Neural progenitor cell (in vitro differentiated cells): ENCODE data around the gene NHLRC4. TPM values are rescaled to one million over a fixed set of nuclear protein-coding genes. Genes with fewer than 3 reads are reported as not detected.

Source experiments
- DNase-seq: peaks from one replicate; pipeline ENCODE4 v3.0.0-alpha.2; 2016; ENCODE audit warnings: low spot score
- H2AFZ ChIP-seq: fragments of 200-600 bp; sonication (generic); replicated peaks from 2 replicates; pipeline ENCODE4 v1.6.1; 2016; ENCODE audit warnings: antibody characterized with exemption
- H3F3A ChIP-seq: fragments of 200-600 bp; sonication (generic); 2 replicates; pipeline ENCODE4 v1.6.1; 2016; ENCODE audit warnings: antibody characterized with exemption, low read depth
- H3K27ac ChIP-seq: fragments of 200-600 bp; sonication (generic); 2 replicates; pipeline ENCODE4 v1.5.1; 2016; ENCODE audit warnings: mild to moderate bottlenecking
- H3K27me3 ChIP-seq: fragments of 200-600 bp; sonication (generic); 2 replicates; pipeline ENCODE4 v1.6.1; 2016; ENCODE audit warnings: mild to moderate bottlenecking, moderate library complexity
- H3K36me3 ChIP-seq: fragments of 200-600 bp; sonication (generic); 2 replicates; pipeline ENCODE4 v1.5.1; 2016
- H3K4me1 ChIP-seq: fragments of 200-600 bp; sonication (generic); 2 replicates; pipeline ENCODE4 v1.6.1; 2016; ENCODE audit warnings: mixed run types
- H3K4me2 ChIP-seq: fragments of 200-600 bp; sonication (generic); 2 replicates; pipeline ENCODE4 v1.6.1; 2016
- H3K4me3 ChIP-seq: fragments of 200-600 bp; sonication (generic); 2 replicates; pipeline ENCODE4 v1.5.1; 2016
- H3K79me2 ChIP-seq: fragments of 200-600 bp; sonication (generic); 2 replicates; pipeline ENCODE4 v1.6.1; 2016; ENCODE audit warnings: low read depth
- H3K9ac ChIP-seq: fragments of 200-600 bp; sonication (generic); 2 replicates; pipeline ENCODE4 v1.6.1; 2016
- H3K9me3 ChIP-seq: fragments of 200-600 bp; sonication (generic); 2 replicates; pipeline ENCODE4 v1.5.1; 2016; ENCODE audit warnings: low read depth
- H4K20me1 ChIP-seq: fragments of 200-600 bp; sonication (generic); 2 replicates; pipeline ENCODE4 v1.6.1; 2016; ENCODE audit warnings: low read depth
- H3K27ac Mint-ChIP-seq: 3 replicates; pipeline ENCODE4 v1.8.0; 2021; ENCODE audit warnings: mixed read lengths
- H3K27me3 Mint-ChIP-seq: 2 replicates; pipeline ENCODE4 v1.8.0; 2022; ENCODE audit warnings: low read depth, mild to moderate bottlenecking, inconsistent platforms, moderate library complexity, mixed read lengths; ENCODE audit not compliant: insufficient read depth
- H3K36me3 Mint-ChIP-seq: 3 replicates; pipeline ENCODE4 v1.8.0; 2021; ENCODE audit warnings: mixed read lengths
- H3K4me1 Mint-ChIP-seq: 3 replicates; pipeline ENCODE4 v1.8.0; 2021; ENCODE audit warnings: mixed read lengths
- H3K4me3 Mint-ChIP-seq: 3 replicates; pipeline ENCODE4 v1.8.0; 2021; ENCODE audit warnings: mild to moderate bottlenecking, moderate library complexity, mixed read lengths
- H3K9me3 Mint-ChIP-seq: 3 replicates; pipeline ENCODE4 v1.8.0; 2020; ENCODE audit warnings: mixed read lengths
- CTCF ChIP-seq: fragments of 200-600 bp; sonication (generic); IDR thresholded peaks from 2 replicates; pipeline ENCODE4 v1.5.1; 2017; ENCODE audit warnings: antibody characterized with exemption, mild to moderate bottlenecking
- EZH2 ChIP-seq: fragments of 200-600 bp; sonication (generic); IDR thresholded peaks from 2 replicates; pipeline ENCODE4 v1.6.1; 2017; ENCODE audit warnings: antibody characterized with exemption, mild to moderate bottlenecking, moderate library complexity
- EZH2phosphoT487 ChIP-seq: fragments of 200-600 bp; sonication (generic); IDR thresholded peaks from 2 replicates; pipeline ENCODE4 v1.6.1; 2017; ENCODE audit warnings: antibody characterized with exemption
- total RNA-seq: library from RNA; depleted of rRNA; stranded (reverse); fragments of >200 nt; gene quantifications from 2 replicates; pipeline ENCODE4 v1.2.3, GENCODE V29; 2015; ENCODE audit warnings: low replicate concordance

NHLRC4 gene
- total RNA-seq, 1 donor from 2014 or later: not detected

GRCh38 chr16:598823-599739 lies 32.3 kb downstream of the NHLRC4 start:
- H3K27me3 ChIP-seq: no peaks in the 10 kb centered on the region
- peaks cover 6% of the 10 kb centered on the region for H3K4me1 Mint-ChIP-seq
- H3K79me2 ChIP-seq: no peaks in the 10 kb centered on the region
- H3K27me3 Mint-ChIP-seq: peaks cover 2% of the 10 kb centered on the region
- peaks cover 26% of the 10 kb centered on the region for H4K20me1 ChIP-seq
- no peaks in the 10 kb centered on the region for H3F3A ChIP-seq
- no peak overlapping the region for H3K4me2 ChIP-seq
- H3K36me3 Mint-ChIP-seq: peaks cover 31% of the 10 kb centered on the region
- H3K9me3 ChIP-seq: no peaks in the 10 kb centered on the region
- H3K27ac ChIP-seq: no peak overlapping the region
- no peak overlapping the region for H3K4me3 Mint-ChIP-seq
- DNase-seq: no peak
- no peak overlapping the region for H3K27ac Mint-ChIP-seq
- no peak overlapping the region for H2AFZ ChIP-seq
- no peak overlapping the region for H3K4me3 ChIP-seq
- TF ChIP-seq EZH2phosphoT487 (no peak), CTCF (no peak), EZH2 (no peak)
- no peaks in the 10 kb centered on the region for H3K4me1 ChIP-seq
- no peak overlapping the region for H3K9ac ChIP-seq
- H3K9me3 Mint-ChIP-seq: peaks cover 6% of the 10 kb centered on the region
- no peaks in the 10 kb centered on the region for H3K36me3 ChIP-seq

GRCh38 chr16:600781-601180 lies 34.0 kb downstream of the NHLRC4 start:
- H3K36me3 ChIP-seq: no peaks in the 10 kb centered on the region
- H3K4me3 Mint-ChIP-seq: no peak overlapping the region
- H3K4me1 ChIP-seq: no peaks in the 10 kb centered on the region
- peaks cover 2% of the 10 kb centered on the region for H3K27me3 Mint-ChIP-seq
- no peak overlapping the region for H2AFZ ChIP-seq
- peaks cover 37% of the 10 kb centered on the region for H3K36me3 Mint-ChIP-seq
- no peak overlapping the region for H3K4me2 ChIP-seq
- TF ChIP-seq CTCF (peak; percentile 47), EZH2phosphoT487 (no peak)
- peak overlapping the region; percentile 13 for H3K27ac ChIP-seq
- H3K79me2 ChIP-seq: peaks cover 16% of the 10 kb centered on the region
- peak; percentile 50 for DNase-seq
- H3K27ac Mint-ChIP-seq: no peak overlapping the region
- peaks cover 11% of the 10 kb centered on the region for H4K20me1 ChIP-seq
- peaks cover 21% of the 10 kb centered on the region for H3K9me3 Mint-ChIP-seq
- no peaks in the 10 kb centered on the region for H3F3A ChIP-seq
- H3K9me3 ChIP-seq: peaks cover 3% of the 10 kb centered on the region
- H3K27me3 ChIP-seq: no peaks in the 10 kb centered on the region
- H3K4me1 Mint-ChIP-seq: peaks cover 3% of the 10 kb centered on the region
- no peak overlapping the region for H3K9ac ChIP-seq
- H3K4me3 ChIP-seq: no peak overlapping the region

- peaks cover 16% of the 10 kb centered on the region for H3K79me2 ChIP-seq
- H3F3A ChIP-seq: no peaks in the 10 kb centered on the region
- no peaks in the 10 kb centered on the region for H3K27me3 ChIP-seq
- no peak overlapping the region for H3K4me3 Mint-ChIP-seq
- H3K36me3 ChIP-seq: no peaks in the 10 kb centered on the region
- peaks cover 7% of the 10 kb centered on the region for H4K20me1 ChIP-seq
- no peak overlapping the region for H2AFZ ChIP-seq
- H3K4me3 ChIP-seq: no peak overlapping the region
- H3K36me3 Mint-ChIP-seq: peaks cover 28% of the 10 kb centered on the region
- no peaks in the 10 kb centered on the region for H3K4me1 ChIP-seq
- H3K27me3 Mint-ChIP-seq: peaks cover 2% of the 10 kb centered on the region
- DNase-seq: no peak
- H3K4me1 Mint-ChIP-seq: peaks cover 9% of the 10 kb centered on the region
- H3K27ac Mint-ChIP-seq: no peak overlapping the region
- H3K9me3 ChIP-seq: peaks cover 3% of the 10 kb centered on the region
- TF ChIP-seq CTCF (no peak), EZH2 (no peak), EZH2phosphoT487 (no peak)
- no peak overlapping the region for H3K27ac ChIP-seq
- H3K4me2 ChIP-seq: no peak overlapping the region
- H3K9ac ChIP-seq: no peak overlapping the region
- H3K9me3 Mint-ChIP-seq: peaks cover 30% of the 10 kb centered on the region
These were observed 37.1 kb downstream of the NHLRC4 start for GRCh38 chr16:603933-604332.
